Measurements from ENCODE around the gene WDR73.

Gene WDR73

GRCh38 chr15:84658788-84659411 lies 4.8 kb upstream of the WDR73 start:
- POLR2A ChIA-PET (ENCODE audit: low non-redundant PET) = no interaction called here
- CTCF ChIA-PET = interaction anchor here (0.6 to 1.3 kb wide), 8 partner anchors 10 to 1097 kb away, joined by 3 to 6 read pairs (median 4); no protein-coding TSS in a partner anchor
- no peak for TF ChIP-seq CTCF (conservative IDR thresholded peaks at IDR 0.05; ENCODE audit: low read depth)
- H3K27ac ChIP-seq = peak overlapping the region; percentile 77
- no peak for DNase-seq (ENCODE audit: low spot score)

- DNase-seq (ENCODE audit: low spot score) = peak; percentile 85
- POLR2A ChIA-PET (ENCODE audit: low non-redundant PET) = interaction anchor here (0.6 to 0.7 kb wide), 2 partner anchors 27 to 124 kb away, joined by 3 to 7 read pairs; no protein-coding TSS in a partner anchor
- CTCF ChIA-PET = interaction anchor here (0.6 to 1.3 kb wide), 10 partner anchors 9 to 1097 kb away, joined by 3 to 7 read pairs (median 5); no protein-coding TSS in a partner anchor
- TF ChIP-seq CTCF (conservative IDR thresholded peaks at IDR 0.05; ENCODE audit: low read depth) = peak; percentile 73
- peak within 1 kb of the TSS; percentile 77 for H3K27ac ChIP-seq
Observed at GRCh38 chr15:84658080-84658787, 4.2 kb upstream of the WDR73 start, which contains the start of gene NMB. Gene NMB, minus strand, starts transcription at chr15:84658199. Its CDS starts 47 bp downstream, at chr15:84658152.

- POLR2A ChIA-PET (ENCODE audit: low non-redundant PET) = no interaction called here
- no peak for TF ChIP-seq CTCF (conservative IDR thresholded peaks at IDR 0.05; ENCODE audit: low read depth)
- CTCF ChIA-PET = no interaction called here
- H3K27ac ChIP-seq = peak overlapping the region; percentile 77
- DNase-seq (ENCODE audit: low spot score) = no peak
Observed at GRCh38 chr15:84657748-84658079, 3.6 kb upstream of the WDR73 start.

GRCh38 chr15:84656972-84657371 lies 2.9 kb upstream of the WDR73 start:
- DNase-seq (ENCODE audit: low spot score) = no peak
- peak overlapping the region; percentile 77 for H3K27ac ChIP-seq
- CTCF ChIA-PET = interaction anchor here (0.6 to 0.7 kb wide), 2 partner anchors 25 to 181 kb away, joined by 3 to 4 read pairs; no protein-coding TSS in a partner anchor
- POLR2A ChIA-PET (ENCODE audit: low non-redundant PET) = interaction anchor here (0.5 kb wide), 1 partner anchor 50 kb away, joined by 3 read pairs; no protein-coding TSS in a partner anchor
- TF ChIP-seq CTCF (conservative IDR thresholded peaks at IDR 0.05; ENCODE audit: low read depth) = no peak

- TF ChIP-seq CTCF (conservative IDR thresholded peaks at IDR 0.05; ENCODE audit: low read depth) = peak; percentile 85
- CTCF ChIA-PET = interaction anchor here (0.6 to 1.1 kb wide), 6 partner anchors 68 to 1895 kb away, joined by 3 to 5 read pairs (median 3); no protein-coding TSS in a partner anchor
- POLR2A ChIA-PET (ENCODE audit: low non-redundant PET) = interaction anchor here (0.5 to 1.2 kb wide), 3 partner anchors 10 to 40 kb away, joined by 3 to 6 read pairs (median 3); no protein-coding TSS in a partner anchor
Observed at GRCh38 chr15:84654689-84655453, 788 bp upstream of the WDR73 start.

GRCh38 chr15:84653584-84653909 lies 536 bp downstream of the WDR73 start:
- H3K27ac ChIP-seq = peak overlapping the region; percentile 88
- TF ChIP-seq CTCF (conservative IDR thresholded peaks at IDR 0.05; ENCODE audit: low read depth) = no peak
- no peak for DNase-seq (ENCODE audit: low spot score)
- CTCF ChIA-PET = interaction anchor here (0.5 to 1.3 kb wide), 5 partner anchors 23 to 275 kb away, joined by 3 to 5 read pairs (median 4); partner anchors contain the start of gene ZSCAN2
- POLR2A ChIA-PET (ENCODE audit: low non-redundant PET) = interaction anchor here (1.2 kb wide), 1 partner anchor 22 kb away, joined by 3 read pairs; no protein-coding TSS in a partner anchor

More at GRCh38 chr15:84654689-84655453, 788 bp upstream of the WDR73 start:
- H3K27ac ChIP-seq = peak overlapping the region; percentile 88
- peak; percentile 71 for DNase-seq (ENCODE audit: low spot score)
